HFF-Myc (cell line): Measurements from ENCODE around the gene PRRC2A.

Source experiments
- DNase-seq: peaks from one replicate; pipeline ENCODE4 v3.0.0-alpha.2; 2011; ENCODE audit warnings: low read depth; ENCODE audit errors: extremely low read depth
- H3K4me3 ChIP-seq: replicated peaks from 2 replicates; pipeline ENCODE4 v1.5.1; 2011; ENCODE audit warnings: low read depth, mild to moderate bottlenecking, control low read depth, low read length
- CTCF ChIP-seq: IDR thresholded peaks from 2 replicates; pipeline ENCODE4 v1.5.1; 2012; ENCODE audit warnings: mild to moderate bottlenecking, low read depth, low read length, control low read depth; ENCODE audit errors: missing control alignments

The PRRC2A gene

GRCh38 chr6:31607317-31607716 is 13.2 kb upstream of the PRRC2A start:
- TF ChIP-seq CTCF = no peak
- no peak for DNase-seq

DNA sequence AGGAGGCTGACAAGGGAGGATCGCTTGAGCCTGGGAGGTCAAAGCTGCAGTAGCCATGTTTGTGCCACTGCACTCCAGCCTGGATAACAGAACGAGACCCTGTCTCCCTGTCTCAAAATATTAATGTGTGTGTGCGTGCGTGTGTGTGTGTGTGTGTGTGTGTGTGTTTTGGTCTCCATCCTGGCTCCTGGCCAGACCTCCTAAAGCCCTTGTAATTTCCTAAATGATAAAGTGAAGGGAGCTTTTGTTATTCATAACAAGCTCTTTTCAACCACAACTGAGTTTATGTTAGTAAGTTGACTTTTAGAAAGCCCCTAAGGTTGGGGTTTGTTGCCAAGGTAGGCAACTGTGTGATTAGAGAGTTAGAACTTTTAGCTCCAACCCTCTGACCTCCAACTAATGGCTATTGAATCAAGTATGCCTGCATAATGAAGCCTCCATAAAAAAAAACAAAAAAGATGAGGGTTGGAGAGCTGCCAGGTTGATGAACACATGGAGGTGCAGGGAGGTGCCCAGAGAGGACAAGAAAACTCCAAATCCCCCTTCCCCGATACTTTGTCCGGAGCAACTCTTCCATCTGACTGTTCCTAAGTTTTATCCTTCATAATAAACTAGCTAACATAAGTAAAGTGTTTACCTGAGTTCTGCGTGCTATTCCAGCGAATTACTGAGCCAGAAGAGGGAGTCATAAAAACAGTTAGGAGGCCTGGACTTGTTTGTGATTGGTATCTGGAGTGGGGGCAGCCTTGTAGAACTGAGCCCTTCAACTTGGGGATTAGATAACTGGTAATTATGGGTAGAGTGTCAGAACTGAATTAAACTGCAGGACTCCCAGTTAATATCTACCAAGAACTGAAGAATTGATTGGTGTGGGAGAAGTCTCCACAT is 10.8 kb upstream of the PRRC2A start:
- TF ChIP-seq CTCF = no peak
- no peak for DNase-seq
- no peak overlapping the region for H3K4me3 ChIP-seq

More at GRCh38 chr6:31607317-31607716, 13.2 kb upstream of the PRRC2A start:
- H3K4me3 ChIP-seq = no peak overlapping the region

DNA sequence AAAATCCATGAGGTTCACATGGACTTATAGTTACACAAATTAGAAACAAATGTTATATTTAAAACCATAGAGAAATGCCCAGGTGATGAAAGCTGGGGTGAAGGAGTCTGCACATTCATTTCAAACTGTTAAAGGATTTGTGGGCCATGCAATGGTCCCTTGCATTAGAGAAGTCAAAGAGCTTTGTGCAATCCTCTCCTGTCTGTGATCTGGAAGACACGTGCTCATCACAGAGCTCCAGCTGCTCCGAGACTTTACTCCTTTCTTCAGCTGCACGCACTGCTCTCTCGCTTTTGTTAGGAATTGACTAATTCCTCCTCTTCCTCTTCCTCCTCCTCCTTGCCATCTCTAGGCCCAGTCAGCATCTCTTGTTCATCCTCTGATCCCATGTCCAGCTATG is 9.5 kb upstream of the PRRC2A start:
- no peak for DNase-seq
- H3K4me3 ChIP-seq = no peak overlapping the region
- no peak for TF ChIP-seq CTCF

- no peak for TF ChIP-seq CTCF
- H3K4me3 ChIP-seq = no peak overlapping the region
- DNase-seq = no peak
Observed at GRCh38 chr6:31614075-31614619, 6.4 kb upstream of the PRRC2A start.

DNA sequence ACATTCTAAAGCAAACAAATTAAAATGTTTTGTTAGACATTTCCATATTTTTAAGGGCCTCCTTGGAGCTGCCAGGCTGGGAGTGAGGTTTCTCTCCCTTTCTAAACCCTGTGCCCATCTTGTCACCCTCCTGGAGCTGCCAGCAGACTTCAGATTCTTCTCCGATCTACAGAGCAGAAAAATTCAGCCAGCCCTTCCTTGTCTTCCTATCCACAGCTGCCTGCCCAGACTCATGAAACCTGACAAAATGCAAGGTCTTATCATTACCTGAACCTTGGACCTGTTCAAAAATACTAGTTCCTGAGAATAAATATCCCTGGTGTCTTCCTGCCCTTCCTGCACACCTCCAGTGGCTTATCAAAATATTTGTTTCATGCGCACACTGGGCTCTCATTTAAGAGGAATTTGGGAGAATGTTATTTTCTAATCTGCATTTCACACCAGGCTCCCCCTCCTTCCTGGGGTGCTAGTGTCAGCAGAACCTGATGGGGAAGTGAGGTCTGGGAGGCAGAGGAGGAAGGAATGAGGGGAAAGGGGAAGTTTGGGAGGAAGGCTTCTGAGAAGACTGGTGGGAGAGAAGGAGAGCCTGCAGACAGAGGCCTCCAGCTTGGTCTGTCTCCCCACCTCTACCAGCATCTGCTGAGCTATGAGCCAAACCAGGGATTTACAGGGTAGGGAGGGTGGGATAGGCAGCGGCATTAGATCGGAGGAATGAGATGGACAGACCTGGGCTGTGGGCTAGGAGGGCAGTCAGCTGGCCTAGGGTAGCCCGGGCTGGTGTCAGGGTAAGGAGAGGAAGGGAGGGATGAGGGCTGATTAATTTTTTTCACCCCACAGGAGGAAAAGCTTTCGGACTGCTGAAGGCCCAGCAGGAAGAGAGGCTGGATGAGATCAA is 5.6 kb upstream of the PRRC2A start, which contains the start of gene AIF1:
Gene AIF1 (plus strand): TSS at position 551 of the 895 bp plus-strand sequence. CDS start 96 bp downstream, at position 647.
- DNase-seq = no peak
- H3K4me3 ChIP-seq = no peak within 1 kb of the TSS
- TF ChIP-seq CTCF = no peak

- DNase-seq = no peak
- TF ChIP-seq CTCF = no peak
- no peak overlapping the region for H3K4me3 ChIP-seq
Observed at GRCh38 chr6:31615748-31616147, 4.8 kb upstream of the PRRC2A start.
